GM21737 (cell line): ENCODE results near the gene MPZ.
"Not testable (repeated sequence)": the region's sequence is repeated elsewhere in the genome, so short reads cannot be mapped to it uniquely, and the experiment has no call there.

Experiments used
- ATAC-seq: cut with Tn5 transposase; IDR thresholded peaks from one replicate; pipeline ENCODE4 v1.9.1; 2021; ENCODE audit warnings: mild to moderate bottlenecking, moderate library complexity; ENCODE audit not compliant: unreplicated experiment

MPZ gene

DNA sequence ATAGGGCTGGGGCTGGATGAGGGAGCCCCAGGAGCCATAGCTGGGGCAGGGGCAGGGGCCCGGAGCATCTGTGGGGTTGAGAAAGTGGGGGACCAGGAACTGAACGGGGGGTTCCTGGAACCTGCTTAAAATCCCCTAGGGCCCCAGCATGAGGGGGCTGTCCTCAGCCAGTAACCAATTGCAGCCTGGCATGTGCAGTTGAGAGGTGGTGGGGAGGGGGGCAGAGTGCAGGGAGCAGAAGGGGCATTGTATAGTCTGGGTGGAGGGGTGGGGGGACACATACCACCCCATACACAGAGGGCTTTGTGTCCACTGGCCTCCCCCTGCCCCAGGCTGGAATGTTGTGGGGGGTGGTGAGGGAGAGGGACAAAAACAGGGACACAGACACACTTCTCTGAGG, at the start of gene MPZ:
Gene MPZ (minus strand): TSS at position 101 of the 400 bp plus-strand sequence. CDS start 63 bp downstream, at position 38.
- no peak for ATAC-seq

DNA sequence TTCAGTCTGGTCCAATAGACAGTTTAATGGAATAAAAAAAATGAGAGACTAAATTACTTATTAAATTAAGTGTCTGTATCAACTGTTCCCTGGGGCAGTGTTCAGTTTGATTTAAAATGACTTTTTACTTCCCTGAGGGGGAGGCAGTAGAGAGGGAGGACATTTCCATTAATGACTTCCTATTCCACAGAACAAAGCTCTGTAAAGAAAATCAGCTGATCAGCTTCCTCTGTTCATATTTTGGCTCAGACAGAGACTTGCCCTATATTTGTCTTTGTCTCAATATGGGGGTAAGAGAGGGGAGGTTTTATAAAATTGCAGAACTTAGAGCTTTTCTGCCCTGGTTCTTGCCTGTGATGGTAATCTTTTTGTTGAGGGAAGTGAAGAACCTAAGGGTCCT, 49.5 kb upstream of the MPZ start:
- ATAC-seq = no peak

DNA sequence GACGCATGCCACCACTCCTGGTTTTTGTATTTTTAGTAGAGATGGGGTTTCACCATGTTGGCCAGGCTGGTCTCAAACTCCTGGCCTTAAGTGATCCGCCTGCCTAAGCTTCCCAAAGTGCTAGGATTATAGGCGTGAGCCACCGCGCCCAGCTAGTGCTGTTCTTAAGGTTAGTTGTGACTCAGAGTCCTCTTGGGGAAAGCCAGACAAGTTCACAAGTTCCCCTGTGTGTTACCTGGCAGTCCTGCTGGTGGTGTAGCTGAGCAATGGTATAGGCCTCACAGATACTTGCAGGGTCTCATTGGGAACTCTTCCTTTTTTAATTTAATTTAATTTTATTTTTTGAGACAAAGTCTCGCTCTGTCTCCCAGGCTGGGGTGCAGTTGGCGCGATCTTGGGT, 47.3 kb upstream of the MPZ start:
- no peak for ATAC-seq

DNA sequence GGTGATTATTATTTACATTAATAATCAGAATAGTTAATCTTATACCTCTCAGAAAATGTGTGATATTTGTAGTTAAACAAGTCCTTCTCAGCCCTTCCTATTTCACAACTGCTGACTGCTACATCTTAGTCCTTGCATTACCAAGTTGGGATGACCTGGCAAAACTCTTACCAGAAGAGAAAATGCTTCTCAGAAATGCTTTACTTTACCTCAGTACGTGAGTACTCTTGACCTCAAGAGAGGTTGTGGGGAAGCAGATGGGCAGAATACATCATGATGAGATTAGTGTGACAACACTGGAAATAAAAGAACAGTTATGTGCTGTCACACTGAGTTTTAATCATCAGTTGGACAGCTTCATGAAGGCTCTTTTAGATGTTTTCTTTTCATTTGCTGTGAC, 41.7 kb upstream of the MPZ start:
- no peak for ATAC-seq

DNA sequence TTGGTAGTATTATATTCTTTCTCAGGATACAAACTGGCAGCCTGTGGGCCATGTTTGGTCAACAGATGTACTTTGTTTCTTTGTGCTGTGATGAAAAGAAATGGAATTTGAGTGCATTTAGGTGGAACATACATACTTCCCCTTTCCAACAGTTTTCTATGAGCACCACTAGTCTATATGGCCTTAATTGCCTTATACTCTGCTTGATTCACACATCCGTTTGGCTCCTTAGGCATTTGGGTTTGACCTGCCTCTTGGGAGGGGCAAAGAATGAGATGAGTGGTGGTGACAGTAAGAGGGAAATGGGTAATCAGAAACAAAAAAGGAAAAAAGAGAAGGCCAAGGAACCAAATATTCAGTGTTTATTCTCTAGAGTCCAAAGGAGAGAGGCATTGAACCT, 40.9 kb upstream of the MPZ start:
- no peak for ATAC-seq

DNA sequence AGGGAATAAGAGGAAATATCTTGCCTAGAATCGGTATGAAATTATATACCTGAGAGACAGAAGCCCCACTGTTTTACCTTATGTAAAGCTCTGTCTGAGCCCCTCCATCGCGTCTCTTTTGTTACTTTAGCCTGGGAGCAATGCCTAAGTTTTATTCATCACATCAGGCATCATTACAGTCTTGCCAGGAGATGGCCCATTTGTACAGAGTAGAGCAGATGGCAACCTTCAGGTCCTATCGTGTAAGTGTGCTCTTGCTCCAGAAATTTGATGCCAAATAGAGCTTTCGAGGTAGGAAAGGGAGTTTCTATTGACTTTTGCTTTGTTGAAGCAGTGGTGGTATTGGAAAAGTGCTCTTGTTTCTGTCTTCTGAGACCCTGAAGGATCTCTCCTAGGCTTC, 33.1 kb upstream of the MPZ start:
- no peak for ATAC-seq

DNA sequence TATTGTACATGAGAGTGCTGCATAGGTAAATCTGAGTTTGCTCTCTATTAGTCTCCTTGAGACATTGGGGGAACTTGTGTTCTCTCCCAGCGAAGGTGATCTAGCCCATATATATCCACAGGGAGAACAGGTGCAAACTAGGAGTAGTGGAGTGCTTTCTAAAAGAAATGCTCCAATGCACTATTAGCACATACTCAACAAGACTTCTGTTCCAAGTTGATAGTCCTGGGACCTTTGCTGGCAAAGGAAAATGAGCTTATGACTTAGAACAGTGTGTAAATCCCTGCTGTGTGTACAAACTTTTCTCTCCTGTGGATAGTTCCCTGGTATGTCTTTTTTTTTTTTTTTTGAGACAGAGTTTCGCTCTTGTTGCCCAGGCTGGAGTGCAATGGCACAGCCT, 32.4 kb upstream of the MPZ start:
- ATAC-seq = no peak

DNA sequence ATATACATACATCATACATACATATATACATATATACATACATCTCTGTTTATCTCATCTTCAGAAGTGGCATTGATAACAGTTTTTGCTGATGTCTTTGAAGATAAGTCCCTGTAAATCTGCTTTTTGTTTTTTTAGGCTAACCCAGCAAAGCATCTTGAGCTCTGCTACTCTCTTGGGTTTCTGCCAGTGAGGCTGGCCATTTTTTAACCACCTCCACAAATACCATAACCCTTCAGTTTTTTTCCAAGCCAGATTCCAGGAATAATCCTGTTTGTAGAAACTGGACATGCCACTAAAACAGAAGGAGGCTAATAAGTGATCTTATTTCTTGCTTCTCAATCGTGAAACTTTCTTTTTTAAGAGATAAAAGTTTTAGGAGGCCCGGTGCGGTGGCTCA, 26.0 kb upstream of the MPZ start:
- no peak for ATAC-seq

DNA sequence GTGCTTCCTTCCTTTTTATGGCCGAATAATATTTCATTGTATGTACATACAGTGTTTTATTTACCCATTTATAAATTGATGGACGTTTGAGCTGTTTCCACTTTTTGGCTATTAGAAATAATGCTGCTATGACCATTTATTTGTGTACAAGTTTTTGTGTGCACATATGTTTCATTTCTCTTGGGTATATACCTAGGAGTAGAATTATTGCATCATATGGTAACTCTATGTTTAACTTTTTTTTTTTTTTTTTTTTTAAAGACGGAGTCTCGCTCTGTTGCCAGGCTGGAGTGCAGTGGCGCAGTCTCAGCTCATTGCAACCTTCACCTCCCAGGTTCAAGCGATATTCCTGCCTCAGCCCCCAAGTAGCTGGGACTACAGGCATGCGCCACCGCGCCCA, 23.4 kb upstream of the MPZ start:
- no peak for ATAC-seq

DNA sequence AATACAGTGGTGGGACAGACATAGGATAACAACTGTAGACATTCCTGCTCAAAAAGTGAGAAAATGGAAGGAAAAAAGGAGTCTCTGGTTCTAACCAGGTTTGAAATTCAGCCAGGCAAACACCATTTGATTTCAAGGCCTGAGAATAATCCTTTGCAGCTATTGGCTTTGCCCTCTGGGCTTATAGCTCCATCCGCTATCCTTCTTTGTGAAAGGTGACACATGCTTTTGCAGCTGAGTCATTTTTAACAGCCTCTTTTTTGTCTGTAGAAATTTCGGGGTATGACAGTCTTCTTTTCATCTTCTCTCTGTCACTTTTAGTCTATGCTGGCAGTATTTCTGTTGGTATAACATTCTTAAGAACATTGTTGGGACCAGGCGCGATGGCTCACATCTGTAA, 20.6 kb upstream of the MPZ start:
- ATAC-seq = no peak

DNA sequence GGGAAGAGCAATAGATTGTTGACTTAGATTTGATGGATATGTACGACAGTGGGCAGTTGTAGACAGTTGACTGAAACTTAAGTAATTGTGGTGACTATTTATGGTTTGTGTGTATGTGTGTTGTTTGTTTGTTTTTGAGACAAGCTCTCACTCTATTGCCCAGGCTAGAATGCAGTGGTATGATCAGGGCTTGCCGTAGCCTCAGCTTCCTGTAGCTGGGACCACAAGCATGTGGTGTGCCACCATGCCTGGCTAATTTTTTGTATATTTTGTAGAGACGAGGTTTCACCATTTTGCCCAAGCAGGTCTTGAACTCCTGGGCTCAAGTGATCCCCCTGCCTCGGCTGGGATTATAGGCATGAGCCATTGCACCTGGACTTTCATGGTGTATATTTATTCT, 14.3 kb upstream of the MPZ start:
- ATAC-seq = no peak

DNA sequence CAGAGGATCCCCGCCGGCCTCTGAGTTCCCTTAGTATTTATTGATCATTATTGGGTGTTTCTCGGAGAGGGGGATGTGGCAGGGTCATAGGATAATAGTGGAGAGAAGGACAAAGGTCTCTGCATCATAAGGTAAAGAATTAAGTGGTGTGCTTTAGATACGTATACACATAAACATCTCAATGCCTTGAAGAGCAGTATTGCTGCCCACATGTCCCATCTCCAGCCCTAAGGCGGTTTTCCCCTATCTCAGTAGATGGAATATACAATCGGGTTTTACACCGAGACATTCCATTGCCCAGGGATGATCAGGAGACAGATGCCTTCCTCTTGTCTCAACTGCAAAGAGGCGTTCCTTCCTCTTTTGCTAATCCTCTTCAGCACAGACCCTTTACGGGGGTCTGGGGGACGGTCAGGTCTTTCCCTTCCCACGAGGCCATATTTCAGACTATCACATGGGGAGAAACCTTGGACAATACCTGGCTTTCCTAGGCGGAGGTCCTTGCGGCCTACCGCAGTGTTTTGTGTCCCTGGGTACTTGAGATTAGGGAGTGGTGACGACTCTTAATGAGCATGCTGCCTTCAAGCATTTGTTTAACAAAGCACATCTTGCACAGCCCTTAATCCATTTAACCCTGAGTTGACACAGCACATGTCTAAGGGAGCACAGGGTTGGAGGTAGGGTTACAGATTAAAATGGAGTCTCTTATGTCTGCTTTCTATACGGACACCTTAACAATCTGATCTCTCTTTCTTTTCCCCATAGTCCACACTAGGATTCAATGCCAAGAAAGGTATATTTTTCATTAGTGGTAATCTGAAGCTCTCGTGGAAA, 6.3 kb upstream of the MPZ start:
- not testable (repeated sequence) for ATAC-seq

DNA sequence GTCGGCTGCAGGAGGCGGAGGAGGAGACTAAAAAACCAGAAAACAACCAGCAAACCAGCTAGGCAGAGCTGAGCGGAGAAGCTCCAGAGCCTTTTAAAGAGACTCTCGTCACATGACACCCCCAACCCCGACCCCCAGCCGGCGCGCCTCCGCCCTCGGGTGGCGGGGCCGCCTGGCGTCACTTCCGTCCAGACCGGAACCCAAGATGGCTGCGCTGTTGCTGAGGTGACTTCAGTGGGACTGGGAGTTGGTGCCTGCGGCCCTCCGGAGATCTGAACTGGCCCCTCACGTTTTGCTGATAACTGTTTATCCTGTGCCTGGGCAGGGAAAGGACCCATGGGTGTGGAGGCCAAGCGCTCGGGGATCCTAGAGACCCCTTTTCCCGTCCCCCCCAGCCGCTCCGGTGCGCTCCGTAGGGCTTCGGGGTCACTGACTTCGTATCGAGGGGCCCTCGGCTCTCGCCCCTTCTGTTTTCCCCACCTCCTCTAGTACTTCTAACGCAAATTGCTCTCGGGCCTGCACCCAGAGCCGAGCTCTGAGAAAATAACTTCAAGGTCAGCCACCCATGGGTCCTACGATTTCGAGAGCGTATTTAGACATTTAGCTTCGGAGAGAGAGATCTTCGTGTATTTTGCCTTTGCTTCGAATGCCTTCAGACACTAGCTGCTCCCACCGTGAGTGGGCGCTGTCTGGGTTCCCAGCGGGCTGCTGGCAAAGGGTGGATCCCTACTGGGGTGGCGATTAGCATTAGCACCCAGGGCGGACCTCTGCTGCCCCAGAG, 4.6 kb upstream of the MPZ start, which contains the start of gene SDHC:
Gene SDHC (plus strand): TSS at position 181 of the 781 bp plus-strand sequence. CDS start 25 bp downstream, at position 206.
- ATAC-seq = peak; percentile 92

DNA sequence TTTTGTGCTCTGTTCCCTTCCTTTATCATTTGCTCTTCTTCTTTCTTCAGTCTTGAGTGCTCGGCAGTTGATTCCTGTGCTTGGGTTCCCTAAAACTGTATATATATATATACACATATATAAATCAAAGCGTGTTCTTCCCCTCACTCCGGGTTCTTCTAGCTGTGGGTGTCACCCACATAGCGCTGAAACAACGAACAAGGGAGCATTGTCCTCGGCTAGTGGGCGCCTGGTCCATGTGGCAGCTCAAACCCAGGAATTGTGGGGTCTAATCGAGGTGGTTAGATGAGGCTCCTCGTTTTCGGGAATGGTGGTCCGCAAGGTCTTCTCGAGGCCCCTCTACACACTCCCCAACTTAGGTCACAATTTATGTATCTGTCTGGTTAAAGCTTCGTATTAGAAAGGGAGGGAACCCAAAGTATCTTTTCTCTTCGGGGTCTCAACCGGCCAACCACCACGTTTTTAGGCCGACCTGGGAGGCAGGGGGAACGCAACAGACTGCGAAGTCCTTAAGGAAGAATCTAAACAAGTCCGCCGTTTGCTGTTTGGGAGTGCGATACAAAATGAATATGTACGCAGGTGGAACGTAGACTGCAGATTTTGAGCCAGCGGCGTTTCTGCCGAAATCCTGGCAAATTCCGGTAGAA, 3.9 kb upstream of the MPZ start:
- no peak for ATAC-seq

DNA sequence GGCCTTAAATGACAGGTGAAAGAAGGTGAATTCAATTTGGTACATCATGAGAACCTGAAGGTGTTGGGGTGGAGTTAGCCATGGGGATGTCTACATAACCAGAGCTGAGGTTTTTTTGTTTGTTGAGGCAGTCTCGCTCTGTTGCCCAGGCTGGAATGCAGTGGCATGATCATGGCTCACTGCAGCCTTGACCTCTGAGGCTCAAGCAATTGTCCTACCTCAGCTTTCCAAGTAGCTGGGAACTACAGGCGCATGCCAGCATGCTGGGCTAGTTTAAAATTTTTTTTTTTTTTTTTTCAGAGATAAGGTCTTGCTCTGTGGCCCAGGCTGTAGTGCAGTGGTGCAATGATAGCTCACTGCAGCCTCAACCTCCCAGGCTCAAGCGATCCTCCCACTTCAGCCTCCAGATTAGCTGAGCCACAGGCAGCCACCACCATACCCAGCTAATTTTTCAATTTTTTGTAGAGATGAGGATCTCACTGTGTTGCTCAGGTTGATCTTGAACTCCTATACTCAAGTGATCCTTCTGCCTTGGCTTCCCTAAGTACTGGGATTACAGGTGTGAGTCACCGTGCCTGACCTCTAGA, 1.9 kb upstream of the MPZ start:
- ATAC-seq = no peak

DNA sequence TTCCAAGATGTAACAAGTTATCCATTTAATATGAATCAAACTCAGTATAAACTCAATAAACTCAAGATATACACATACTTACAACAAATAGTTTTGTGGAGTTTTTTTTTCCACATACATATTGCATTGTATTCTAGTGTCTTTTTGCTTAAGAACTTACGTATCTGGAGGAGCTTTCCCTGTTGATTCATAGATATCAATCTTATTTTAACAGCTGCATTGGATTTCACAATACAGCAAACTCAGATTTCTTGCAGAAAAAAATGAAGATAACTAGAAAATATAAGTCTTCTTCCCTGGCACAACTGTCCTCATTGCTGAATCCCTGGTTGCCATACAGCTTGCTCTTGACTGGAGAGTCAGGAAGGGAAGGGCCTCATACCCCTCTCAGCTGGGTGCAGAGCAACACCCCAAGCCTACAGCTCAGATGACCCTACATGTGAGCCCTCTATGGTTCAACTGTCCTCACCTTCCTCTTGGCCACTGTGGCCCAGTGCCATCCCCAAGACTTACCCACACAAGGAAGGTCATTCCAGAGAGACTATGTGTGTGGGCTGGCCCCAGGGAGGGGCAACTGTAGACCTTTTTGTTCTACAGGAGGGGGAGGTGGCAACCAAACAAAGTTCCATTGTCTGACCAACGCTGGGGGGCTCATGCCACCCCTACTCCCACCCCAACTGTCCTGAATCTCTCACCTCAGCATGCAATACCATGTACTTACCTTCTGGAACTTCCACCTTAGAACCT, 1.7 kb downstream of the MPZ start:
- no peak for ATAC-seq

DNA sequence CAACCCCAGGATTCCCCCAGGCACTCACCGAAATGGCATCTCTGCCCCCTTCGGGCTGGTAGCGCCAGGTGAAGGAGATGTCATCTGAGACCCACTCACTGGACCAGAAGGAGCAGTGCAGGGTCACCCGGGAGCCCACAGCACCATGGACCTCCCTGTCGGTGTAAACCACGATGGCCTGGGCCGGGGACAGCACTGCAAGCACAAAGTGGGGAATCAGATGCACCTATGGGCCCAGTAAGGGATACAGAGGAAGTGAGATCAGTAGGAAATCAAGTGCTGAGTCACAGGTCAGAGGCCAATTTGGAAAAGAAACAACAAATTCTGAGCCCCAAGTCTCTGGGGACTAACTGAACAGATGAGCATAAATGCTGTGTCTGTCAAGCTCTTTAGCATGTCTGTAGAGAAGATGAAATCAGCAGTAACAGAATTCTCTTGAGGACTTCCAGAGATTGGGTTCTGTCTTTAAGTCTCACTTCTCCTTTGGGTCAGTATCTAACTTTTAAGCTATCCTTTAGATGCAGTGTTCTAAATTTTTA, 2.5 kb downstream of the MPZ start:
- no peak for ATAC-seq

DNA sequence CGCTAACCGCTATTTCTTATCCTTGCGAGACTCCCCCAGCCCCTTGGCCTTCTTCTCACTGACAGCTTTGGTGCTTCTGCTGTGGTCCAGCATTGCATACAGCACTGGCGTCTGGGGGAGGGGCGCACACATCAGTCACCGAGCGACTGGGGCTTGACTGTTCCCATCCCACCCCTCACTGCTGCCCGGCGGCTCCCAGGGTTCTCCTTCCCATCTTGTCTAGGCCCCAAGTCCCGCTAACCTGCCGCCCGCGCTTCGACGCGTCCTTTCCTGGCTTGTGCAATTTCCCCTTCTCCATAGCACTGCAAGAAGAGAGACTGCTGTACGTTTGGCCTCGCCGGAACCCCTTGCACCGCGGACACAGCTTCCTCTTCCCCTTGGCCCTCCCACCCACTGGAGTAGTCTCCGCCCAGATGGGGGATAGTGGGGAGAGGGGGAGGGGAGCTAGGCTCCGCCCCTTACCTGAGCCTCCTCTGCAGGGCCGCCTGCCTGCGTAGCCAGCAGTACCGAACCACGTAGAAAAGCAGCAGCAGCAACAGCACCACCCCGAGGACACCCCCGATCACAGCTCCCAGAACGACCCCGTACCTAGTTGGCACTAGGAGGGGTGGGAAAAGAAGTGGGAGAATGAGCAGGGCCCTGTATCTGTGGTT, 3.8 kb downstream of the MPZ start:
- ATAC-seq = peak; percentile 73

DNA sequence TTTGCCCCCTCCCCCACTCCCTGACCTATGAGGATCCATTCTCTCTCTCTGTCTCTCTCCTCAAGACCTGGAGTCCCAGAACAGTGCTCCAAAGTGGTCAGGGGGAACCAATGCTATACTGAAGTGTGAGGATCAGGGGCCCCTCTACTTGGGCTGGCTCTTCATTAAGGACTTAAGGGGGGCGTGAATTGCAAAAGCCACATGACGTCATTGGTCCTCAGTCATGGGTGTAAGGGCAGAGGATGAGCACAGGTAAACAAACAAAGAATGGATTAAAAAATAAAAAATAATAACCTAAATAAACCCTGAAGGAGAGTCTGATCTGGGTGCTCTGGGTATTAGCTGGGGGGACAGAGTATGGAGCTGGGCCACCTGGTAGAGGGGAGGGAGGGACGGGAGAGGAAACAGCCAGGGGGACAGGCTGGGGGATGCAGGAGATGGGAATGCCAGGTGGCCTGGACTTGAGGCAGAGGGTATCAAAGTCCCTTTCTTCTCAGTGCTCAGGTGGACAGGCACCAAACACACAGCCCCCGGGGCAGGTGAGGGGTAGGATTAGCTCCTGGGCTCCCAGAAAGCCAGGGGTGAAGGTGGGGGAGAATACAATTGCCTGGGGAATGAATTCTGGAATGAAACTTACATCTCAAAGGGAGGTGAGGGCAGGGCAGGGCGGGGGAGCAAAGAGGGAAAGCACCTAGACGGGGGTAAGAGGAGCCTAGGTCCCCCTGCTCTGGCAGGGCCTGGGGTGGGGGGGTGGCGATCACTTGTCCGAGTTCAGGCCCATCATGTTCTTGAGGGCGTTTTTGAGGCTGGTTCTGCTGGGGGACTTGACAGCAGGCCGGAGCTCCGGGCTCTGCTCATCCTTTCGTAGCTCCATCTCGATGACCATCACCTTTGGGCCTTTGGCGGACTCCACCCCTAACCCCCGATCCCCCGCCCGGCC, 4.6 kb downstream of the MPZ start:
- ATAC-seq = no peak
